Kidney capillary endothelial cell (primary cell): ENCODE results near the gene BSDC1.
"Not testable (repeated sequence)": the region's sequence is repeated elsewhere in the genome, so short reads cannot be mapped to it uniquely, and the experiment has no call there.

Experiments
- DNase-seq: peaks from one replicate; pipeline ENCODE4 v3.0.0-alpha.2; 2018; ENCODE audit warnings: low spot score

BSDC1 gene

DNA sequence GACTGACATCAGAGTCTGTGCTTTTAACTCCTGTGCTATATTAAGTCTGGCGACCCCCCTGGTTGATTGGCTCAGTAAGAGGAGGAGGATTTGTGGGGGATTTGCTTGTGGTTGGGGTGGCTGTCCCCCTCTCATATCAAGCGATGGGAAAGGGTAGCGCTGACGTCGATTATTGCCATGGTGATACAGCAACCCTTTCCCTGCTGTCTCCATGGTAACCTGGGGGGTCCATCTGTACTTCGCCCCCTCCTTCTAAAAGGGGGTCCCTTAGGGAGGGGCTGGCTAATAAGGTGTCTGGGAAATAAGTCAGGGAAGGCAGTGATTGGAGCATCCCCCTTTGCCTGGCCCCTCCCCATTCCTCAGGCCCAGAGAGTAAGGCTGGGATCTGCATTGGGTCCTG, 36.6 kb downstream of the BSDC1 start:
- no peak for DNase-seq

DNA sequence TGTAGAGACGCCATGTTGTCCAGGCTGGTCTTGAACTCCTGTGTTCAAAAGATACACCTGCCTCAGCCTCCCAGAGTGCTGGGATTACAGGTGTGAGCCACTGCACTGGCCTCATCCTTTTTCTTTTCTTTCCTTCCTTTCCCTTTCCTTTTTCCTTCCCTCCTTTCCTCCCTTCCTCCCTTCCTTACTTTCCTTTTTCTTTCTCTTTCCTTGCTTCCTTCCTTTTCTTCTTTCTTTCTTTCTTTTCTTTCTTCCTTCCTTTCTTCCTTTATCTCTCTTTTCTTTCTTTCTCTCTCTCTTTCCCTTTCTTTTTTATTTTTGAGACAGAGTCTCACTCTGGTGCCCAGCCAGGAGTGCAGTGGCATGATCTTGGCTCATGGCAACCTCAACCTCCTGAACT, 37.8 kb downstream of the BSDC1 start:
- DNase-seq, result no peak

GRCh38 chr1:32355778-32356177, 38.5 kb downstream of the BSDC1 start:
- not testable (repeated sequence) for DNase-seq

- no peak for DNase-seq
These were observed 40.2 kb downstream of the BSDC1 start for GRCh38 chr1:32353886-32354570.

GRCh38 chr1:32353431-32353830, 40.8 kb downstream of the BSDC1 start:
- no peak for DNase-seq

DNA sequence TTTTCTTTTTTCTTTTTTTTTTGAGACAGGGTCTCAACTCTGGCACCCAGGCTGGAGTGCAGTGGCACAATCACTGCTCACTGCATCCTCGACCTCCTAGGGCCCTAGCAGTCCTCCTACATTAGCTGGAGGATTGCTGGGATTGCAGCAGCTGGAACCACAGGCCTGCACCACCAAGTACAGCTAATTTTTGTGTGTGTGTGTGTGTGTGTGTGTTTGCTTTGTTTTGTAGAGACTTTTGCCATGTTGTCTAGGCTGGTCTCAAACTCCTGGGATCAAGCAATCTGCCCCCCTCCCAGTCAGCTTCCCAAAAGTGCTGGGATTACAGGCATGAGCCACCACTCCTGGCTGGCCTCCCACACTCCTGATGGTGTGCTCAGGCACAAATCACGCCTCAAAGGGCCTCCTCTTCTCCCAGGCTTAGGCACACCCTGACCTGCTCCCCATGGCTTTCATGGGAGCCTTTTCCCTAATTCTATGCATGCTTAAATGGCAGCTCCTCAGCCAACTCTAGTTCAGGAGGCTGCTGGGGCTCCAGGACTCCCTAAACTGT, 41.3 kb downstream of the BSDC1 start:
- DNase-seq, result no peak

GRCh38 chr1:32352239-32352745, 41.9 kb downstream of the BSDC1 start:
- no peak for DNase-seq

DNA sequence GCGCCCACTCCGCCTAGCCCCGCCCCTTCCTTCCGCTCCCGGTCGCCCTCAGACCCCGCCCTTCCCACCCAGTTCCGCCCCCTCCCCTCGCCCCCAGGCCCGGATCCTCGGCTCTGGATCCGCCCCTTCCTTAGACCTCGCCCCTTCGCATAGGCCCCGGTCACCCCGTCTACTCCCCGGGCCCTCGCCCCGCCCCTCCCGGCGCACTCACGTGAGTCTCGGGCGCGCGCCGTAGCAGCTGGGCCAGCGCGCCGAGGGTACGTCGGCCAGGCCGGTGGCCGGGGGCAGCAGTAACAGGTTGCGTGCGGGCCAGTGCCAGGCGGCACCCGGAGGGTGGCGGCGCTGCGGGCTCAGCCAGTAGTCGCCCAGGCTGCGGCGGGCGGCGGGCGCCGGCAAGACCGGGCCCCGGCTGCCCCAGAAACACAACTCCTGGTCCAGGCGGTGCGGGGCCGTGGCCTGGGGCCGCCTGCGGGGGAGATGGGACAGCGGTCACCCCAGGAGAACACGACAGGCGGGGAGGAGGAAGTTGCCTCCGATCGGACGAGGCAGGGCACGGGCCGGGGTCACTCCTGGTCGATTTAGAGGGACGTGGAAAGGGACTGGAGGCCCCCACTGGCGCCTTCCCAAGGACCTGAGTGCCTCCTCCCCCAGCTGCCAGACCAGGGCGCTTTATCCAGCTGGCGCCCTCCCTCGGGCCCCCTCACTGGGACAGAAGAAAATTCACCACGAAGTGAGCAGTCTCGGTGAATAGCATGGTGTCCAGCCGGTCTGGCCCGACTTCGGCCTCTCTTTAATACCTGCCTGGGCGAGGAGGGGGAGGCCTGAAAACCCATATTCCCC, 42.6 kb downstream of the BSDC1 start:
- peak; percentile 91 for DNase-seq

DNA sequence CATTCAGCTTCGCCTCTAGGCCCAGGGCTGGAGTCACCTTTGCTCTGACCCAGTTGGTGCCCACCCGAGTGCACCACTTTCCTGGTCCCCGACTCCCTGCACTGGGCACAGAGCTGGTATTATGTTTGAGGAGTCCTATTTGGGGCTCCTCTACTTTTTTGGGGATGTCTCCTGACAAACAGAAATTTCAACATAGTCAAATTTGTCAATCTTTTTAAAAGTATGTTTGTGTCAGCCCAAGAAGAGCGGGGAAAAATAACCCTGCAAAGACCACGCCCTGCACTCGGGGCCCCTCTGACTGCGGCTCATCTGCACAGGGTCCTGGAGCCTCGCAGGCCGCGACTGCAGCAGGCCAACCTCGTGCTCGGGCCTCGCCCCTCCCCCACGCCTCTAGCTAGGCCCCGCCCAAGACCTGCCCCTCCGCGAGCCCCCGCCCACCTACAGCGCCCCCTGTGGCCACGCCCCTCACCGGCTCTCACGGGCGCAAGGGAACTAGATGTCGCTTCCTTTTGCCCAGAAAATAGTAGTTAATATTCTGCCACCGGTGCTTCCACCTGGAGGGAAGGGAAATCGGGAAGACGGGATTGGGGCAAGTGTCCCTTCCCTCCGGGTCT, 43.3 kb downstream of the BSDC1 start:
- DNase-seq, result no peak

DNA sequence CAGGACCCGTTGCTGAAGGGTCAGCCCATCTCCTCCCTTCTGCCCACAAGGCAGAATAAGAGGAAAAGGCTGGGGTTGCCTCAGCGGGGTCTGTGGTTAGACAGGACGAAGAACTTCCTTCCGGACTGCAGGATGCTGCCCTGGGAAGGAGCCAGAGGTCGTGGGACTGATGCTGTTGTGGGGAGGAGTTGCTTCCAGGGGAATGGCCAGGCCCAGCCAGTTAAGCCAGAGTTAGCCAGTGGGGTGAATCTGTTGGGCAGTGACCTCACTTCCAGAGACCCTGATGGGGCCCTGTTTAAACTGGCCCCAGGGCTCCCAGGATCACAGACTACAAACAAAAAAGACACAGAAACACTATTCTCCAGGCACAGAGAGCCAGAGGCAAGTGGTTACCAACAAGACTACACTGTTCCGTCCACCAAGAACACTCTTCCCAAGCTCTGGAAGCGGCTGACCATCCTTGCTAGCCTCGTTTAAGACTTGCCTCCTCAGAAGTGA, 45.0 kb downstream of the BSDC1 start:
- peak; percentile 83 for DNase-seq

DNA sequence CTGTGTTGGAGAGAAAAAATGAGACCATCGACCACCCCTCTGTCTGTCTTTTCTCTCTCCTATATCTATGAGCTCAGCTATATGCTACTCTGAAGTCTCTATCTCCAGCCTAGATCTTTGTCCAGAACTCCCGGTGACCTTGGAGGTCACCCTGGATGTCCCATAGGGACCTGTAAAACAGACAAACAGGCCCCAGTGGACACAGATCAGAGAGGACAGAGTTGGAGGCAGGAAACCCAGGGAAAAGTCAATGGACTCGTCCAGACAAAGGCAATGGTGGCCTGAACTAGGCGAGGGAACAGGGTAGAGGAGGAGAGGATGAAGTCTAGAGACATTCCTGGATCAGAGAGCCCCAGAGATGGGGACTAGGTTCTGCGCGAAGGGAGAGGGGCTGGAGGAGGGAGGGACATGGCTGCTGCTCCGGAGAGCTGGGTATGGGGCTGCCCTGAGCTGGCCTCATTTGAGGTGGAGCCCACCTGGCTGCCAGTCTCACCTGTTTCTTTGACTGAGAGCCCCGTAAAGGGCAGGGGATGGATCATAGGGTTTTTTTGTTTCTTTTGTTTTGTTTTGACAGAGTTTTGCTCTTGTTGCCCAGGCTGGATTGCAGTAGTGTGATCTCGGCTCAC, 47.6 kb downstream of the BSDC1 start:
- DNase-seq, result no peak

- DNase-seq, result no peak
These were observed 48.9 kb downstream of the BSDC1 start for GRCh38 chr1:32345289-32345827.

DNA sequence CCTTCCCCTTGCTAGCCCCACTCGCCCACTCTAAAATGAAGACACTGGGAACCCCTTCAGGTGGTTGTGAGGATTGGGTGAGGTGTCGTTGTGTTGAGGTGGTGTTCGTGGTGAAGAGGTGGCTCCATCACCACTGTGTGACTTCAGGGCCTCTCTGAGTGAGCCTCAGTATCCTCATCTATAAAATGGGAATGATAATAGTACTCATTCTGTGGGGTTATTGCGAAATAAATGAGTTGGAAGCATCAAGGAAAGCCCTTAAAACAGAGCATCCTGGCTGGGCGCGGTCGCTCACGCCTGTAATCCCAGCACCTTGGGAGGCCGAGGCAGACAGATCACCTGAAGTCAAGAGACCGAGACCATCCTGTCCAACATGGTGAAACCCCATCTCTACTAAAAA, 51.5 kb downstream of the BSDC1 start:
- no peak for DNase-seq

GRCh38 chr1:32341971-32342370, 52.3 kb downstream of the BSDC1 start:
- no peak for DNase-seq

GRCh38 chr1:32341186-32341757, 53.0 kb downstream of the BSDC1 start:
- DNase-seq, result no peak

GRCh38 chr1:32339363-32339978, 54.8 kb downstream of the BSDC1 start:
- no peak for DNase-seq

DNA sequence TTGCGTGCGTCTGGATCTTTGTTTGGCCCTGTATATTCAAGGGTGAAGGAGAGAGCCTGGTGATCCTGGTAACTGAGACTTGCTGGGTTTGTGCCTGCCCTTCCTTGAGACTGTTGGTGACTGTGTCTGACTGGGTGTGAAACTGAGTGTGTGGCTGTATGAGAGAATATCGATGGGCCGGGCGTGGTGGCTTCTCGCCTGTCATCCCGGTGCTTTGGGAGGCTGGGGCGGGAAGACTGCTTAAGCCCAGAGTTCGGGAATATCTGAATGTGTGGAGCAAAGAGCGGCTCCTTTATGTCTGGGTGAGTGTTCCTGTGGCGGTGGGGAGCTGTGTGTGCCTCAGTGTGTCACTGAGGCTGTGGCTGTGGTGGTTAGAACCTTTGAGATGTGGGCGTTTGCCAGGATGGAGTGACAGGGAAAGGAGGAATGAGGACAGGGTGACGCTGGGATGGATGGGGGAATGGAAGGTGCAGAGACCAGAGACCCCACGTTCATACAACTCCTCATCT, 55.5 kb downstream of the BSDC1 start:
- DNase-seq, result no peak

DNA sequence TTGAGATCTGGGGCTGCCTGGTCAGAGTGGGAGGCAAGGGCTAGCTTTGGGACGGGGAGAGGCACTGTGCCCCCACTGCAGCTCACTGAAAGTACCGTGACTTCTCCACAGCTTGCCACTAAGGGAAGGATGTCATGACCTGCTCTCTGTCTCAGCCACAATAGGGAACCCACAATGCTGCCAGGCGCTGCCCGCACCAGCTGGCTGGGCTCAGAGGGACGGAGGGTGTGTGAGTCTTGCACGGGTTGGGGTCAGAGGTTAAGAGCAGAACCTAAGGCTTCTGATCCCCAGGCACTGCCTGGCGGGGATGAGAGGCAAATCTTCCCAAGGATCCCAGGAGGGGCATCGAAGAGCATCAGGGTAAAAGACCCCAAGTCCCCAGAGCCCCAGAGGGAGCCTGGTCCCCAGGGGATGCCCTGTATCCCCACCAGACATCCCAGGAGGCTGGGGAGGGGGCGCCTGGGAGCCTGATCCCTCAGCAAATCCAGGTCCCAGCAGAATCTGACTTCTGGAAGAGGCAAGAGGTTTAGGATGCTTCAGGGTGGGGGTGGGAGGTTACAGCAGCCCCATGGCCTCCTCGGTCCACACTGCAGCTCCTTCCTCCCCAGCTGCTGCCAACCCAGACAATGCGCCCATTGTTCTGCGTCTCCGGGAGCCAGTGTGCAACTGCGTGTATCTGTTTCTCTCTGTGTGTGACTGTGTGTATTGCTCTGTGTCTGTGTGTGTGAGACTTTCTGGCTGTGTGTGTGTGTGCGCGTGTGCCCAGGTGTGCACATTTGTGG, 56.2 kb downstream of the BSDC1 start:
- DNase-seq, result no peak

GRCh38 chr1:32336963-32337675, 57.1 kb downstream of the BSDC1 start:
- no peak for DNase-seq
